ENCODE results near the gene KCNQ5. TPM values are rescaled to one million over a fixed set of nuclear protein-coding genes. Genes with fewer than 3 reads are reported as not detected.
A peak's percentile ranks its signal among the peaks of the same experiment; 100 is the strongest.
"Not testable (repeated sequence)": the region's sequence is repeated elsewhere in the genome, so short reads cannot be mapped to it uniquely, and the experiment has no call there.

KCNQ5 gene
- 1.4 and 1.7 TPM in 2 replicates for total RNA-seq

DNA sequence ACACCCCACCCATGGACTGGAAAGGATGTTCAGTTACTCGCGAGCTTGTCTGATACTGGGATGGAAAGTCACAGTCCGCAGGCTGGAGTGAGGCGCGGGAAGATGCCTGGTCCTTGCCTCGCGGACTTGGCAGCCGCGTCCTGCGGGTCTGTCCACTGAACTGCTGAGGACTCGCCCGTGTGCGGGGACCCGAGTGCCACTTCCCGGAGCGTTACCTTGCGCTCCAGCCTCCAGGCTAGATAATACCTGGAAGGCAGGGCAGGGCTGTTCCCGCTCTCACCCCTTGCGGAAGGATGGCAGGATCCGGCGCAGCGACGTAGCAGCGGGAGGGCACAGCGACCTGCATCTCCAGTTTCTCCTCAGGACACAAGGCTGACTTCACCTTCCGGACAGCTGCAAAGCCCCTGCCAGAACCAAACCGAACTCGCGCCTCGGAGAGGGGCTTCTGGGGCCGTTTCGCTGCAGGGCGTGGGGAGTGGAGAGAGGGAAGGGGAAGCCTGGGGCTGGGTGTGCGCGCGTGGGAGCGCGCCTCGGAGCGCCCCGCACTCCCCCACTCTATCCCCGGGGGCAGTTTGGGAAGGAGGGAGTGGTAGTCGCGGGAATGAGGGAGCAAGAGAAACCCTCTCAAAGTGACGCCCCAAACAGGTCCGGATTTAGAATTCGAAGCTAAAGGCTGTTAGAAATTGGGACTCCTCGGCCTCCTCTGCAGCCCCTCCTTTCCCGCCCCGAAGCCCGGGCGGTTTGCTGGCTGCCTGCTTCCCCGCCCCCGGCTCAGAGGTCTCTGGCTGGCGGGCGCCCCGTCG, at the start of gene KCNQ5:
KCNQ5 (plus strand) TSS at position 774 of the 803 bp plus-strand sequence.
- DNase-seq (ENCODE audit: low read depth): no peak
- peak within 1 kb of the TSS; percentile 63 for H3K4me3 ChIP-seq (ENCODE audit: low read depth, low read length)
- TF ChIP-seq, protein P1, sequence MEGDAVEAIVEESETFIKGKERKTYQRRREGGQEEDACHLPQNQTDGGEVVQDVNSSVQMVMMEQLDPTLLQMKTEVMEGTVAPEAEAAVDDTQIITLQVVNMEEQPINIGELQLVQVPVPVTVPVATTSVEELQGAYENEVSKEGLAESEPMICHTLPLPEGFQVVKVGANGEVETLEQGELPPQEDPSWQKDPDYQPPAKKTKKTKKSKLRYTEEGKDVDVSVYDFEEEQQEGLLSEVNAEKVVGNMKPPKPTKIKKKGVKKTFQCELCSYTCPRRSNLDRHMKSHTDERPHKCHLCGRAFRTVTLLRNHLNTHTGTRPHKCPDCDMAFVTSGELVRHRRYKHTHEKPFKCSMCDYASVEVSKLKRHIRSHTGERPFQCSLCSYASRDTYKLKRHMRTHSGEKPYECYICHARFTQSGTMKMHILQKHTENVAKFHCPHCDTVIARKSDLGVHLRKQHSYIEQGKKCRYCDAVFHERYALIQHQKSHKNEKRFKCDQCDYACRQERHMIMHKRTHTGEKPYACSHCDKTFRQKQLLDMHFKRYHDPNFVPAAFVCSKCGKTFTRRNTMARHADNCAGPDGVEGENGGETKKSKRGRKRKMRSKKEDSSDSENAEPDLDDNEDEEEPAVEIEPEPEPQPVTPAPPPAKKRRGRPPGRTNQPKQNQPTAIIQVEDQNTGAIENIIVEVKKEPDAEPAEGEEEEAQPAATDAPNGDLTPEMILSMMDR (conservative IDR thresholded peaks at IDR 0.05; ENCODE audit: low read depth, low read length): no peak

DNA sequence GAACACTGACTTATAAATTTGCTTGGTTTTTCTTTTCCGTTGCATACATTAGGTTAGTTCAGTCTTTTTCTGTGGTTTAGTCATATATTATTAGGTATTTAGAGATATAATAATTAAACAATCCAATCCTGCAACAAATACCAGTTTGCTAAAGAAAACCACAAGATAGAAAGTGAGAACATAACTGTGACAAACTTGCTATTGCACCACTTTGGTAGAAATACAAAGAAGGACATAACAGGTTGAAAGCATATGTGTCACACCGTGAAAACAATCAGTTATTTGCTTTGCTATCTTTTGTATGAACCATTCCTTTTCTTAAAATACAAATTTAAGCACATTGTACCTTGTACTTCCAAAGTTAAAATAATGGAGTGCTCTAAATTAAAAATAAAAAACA, 42.0 kb upstream of the KCNQ5 start:
- TF ChIP-seq, protein P1 (conservative IDR thresholded peaks at IDR 0.05; ENCODE audit: low read depth, low read length): no peak
- H3K4me3 ChIP-seq (ENCODE audit: low read depth, low read length): no peak overlapping the region
- no peak for DNase-seq (ENCODE audit: low read depth)

DNA sequence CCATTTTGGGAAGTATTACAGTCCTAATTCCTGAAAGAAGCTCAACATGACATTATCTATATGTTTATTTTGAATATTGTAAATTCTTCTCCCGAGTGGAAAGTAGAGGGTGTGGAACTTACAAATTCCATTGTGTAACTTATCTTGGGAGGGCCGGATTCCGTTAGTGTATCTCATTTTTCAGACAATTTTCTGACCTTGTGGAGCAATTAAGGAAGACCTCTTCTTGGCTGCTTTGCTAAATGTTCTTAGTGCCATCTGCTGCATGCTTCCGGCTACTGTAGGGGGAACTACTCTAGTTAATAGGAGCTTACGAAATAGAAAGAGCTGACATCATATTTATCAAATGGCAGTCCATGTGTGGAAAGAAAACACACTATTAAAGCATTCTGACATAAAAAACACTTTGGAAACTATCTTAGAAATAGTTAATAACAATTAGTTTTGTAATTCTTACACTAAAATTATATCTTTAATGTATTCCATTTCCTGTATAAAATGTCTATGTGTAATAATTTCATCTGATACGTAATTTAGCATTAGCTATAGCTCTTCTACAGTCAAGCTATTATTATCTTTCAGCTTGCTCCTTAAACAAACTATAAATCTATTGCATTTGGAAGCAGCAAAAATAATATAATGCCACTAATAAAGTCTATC, 41.5 kb upstream of the KCNQ5 start:
- DNase-seq (ENCODE audit: low read depth): peak; percentile 13
- H3K4me3 ChIP-seq (ENCODE audit: low read depth, low read length): no peak overlapping the region
- TF ChIP-seq, protein P1 (conservative IDR thresholded peaks at IDR 0.05; ENCODE audit: low read depth, low read length): peak; percentile 57

DNA sequence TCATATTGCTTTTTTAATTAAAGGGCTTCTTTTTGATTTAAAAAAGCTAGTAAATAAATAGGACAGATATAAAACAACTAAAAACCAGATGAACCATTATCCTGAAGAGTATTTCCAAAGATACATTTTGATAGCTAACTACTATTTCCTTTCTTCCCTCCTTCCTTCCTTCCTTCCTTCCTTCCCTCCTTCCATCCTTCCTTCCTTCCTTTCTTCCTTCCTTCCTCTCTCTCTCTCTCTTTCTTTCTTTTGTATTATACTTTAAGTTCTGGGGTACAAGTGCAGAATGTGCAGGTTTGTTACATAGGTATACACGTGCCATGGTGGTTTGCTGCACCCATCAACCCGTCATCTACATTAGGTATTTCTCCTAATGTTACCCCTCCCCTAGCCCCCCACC, 40.9 kb upstream of the KCNQ5 start:
- not testable (repeated sequence) for DNase-seq (ENCODE audit: low read depth); H3K4me3 ChIP-seq (ENCODE audit: low read depth, low read length)

DNA sequence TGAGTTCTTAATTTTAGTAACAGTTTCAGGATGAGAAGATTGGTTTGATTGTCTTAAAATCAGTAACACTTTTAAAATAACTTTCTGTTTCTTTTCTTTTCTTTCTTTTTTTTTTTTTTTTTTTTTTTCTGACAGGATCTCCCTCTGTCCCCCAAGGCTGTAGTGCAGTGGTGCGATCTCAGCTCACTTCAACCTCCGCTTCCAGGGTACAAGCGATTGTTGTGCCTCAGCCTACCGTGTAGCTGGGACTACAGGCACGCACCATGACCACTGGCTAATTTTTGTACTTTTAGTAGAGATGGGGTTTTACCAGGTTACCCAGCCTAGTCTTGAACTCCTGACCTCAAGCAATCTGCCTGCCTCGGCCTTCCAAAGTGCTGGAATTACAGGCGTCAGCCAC, 33.7 kb upstream of the KCNQ5 start:
- H3K4me3 ChIP-seq (ENCODE audit: low read depth, low read length): no peak overlapping the region
- TF ChIP-seq, protein P1 (conservative IDR thresholded peaks at IDR 0.05; ENCODE audit: low read depth, low read length): no peak
- no peak for DNase-seq (ENCODE audit: low read depth)

DNA sequence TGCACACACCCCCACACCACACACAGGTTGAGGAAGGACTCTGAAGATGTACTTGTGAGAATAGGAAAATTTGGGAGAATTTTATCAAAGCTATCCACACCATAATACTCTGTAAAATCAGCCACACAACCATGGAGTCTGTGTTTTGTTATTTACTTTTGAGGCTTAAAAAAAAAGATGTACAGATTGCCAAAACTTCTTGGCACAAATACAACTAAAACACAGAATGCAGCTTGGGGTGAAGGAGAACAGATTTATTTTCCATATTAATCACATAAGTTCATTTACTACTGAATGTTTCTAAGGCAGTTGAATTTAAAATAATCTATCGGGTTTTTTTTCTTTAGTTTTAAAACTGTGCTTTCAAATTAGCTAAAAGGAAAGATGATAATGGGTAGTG, 32.8 kb upstream of the KCNQ5 start:
- no peak overlapping the region for H3K4me3 ChIP-seq (ENCODE audit: low read depth, low read length)
- TF ChIP-seq, protein P1 (conservative IDR thresholded peaks at IDR 0.05; ENCODE audit: low read depth, low read length): no peak
- no peak for DNase-seq (ENCODE audit: low read depth)

DNA sequence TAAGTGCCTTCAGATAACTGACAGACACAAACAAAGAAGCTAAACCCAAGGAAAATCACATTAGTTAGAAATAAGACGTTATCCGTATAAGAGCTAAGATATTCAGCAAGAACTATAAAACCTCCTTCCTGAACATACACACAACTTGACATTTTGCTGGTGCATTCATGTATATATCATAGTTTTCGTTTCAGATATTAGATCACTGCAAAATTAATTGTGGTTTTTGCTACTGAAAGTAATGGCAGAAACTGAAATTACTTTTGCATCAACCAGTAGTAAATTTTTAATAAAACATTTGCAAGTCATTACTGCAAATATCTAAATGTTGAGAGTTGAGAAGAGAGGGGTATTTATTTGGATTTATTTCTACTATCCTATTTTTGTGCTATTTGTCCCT, 26.1 kb upstream of the KCNQ5 start:
- no peak overlapping the region for H3K4me3 ChIP-seq (ENCODE audit: low read depth, low read length)
- TF ChIP-seq, protein P1 (conservative IDR thresholded peaks at IDR 0.05; ENCODE audit: low read depth, low read length): no peak
- no peak for DNase-seq (ENCODE audit: low read depth)

All from epithelial cell of proximal tubule (primary cell).